ENCODE data around the gene UBAP1.
"Not testable (repeated sequence)": the region's sequence is repeated elsewhere in the genome, so short reads cannot be mapped to it uniquely, and the experiment has no call there.

DNA sequence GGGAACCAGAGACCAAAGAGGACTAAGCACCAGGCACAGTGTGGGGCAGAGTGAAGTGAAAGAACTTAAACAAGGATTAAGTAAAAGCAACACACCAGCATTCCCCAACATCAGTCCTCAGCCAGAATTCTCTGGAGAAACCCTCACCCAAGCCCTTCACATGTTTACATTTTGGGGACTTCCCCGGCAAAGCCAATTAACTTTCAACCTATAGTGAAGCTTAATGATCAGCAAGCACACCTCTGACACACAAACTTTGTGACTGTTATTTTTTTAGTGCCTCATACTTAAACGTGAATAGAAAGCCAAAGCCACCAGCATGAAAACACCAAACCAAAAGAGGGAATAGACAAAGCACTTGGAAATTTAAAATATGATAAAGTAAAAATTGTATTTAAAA lies 94.7 kb downstream of the UBAP1 start:
- not testable (repeated sequence) for TF ChIP-seq POLR2AphosphoS5 (IDR thresholded peaks at IDR 0.05; ENCODE audit: low read depth, low read length); TAF1 (IDR thresholded peaks at IDR 0.05; ENCODE audit: borderline replicate concordance, low read depth, low read length); POLR2A (IDR thresholded peaks at IDR 0.05; ENCODE audit: low read depth, low read length)
